H1 (cell line): ENCODE results near the gene NLRC5. TPM values are rescaled to one million over a fixed set of nuclear protein-coding genes. Genes with fewer than 3 reads are reported as not detected.

ENCODE experiments used
- CTCF ChIA-PET: fragments of 300-600 bp; sonication (Branson Sonifier 250); formaldehyde crosslinking; loops from one replicate; lab custom pipeline; 2021; ENCODE audit not compliant: partially characterized antibody; lab: Charles Lee
- POLR2A ChIA-PET: fragments of 300-600 bp; sonication (Branson Sonifier 250); formaldehyde crosslinking; loops from one replicate; lab custom pipeline; 2021; ENCODE audit warnings: inconsistent platforms; ENCODE audit not compliant: partially characterized antibody; lab: Charles Lee
- DNase-seq, 2 experiments: peaks; one replicate each; pipeline versions ENCODE4 v3.0.0 to v3.0.0-alpha.2; 2010 to 2022; ENCODE audit warnings: low spot score in 2 of 2, low read depth in 1 of 2, mixed read lengths in 1 of 2
- FAIRE-seq: peaks from 2 replicates; lab custom pipeline; 2011; peaks lifted over from hg19 to GRCh38; lab: Jason Lieb, UNC
- H2AFZ ChIP-seq: 2 replicates; pipeline ENCODE4 v1.8.1; 2012; ENCODE audit warnings: low read length, inconsistent platforms
- H2AK5ac ChIP-seq: 2 replicates; pipeline ENCODE4 v1.6.1; 2013; ENCODE audit warnings: low read depth, low read length
- H2BK120ac ChIP-seq: replicated peaks from 2 replicates; pipeline ENCODE3; 2013; ENCODE audit warnings: low read depth, low read length, inconsistent platforms
- H2BK12ac ChIP-seq: 2 replicates; pipeline ENCODE4 v1.6.1; 2013; ENCODE audit warnings: low read depth, low read length
- H2BK15ac ChIP-seq: 2 replicates; pipeline ENCODE4 v1.6.1; 2013; ENCODE audit warnings: low read length
- H2BK20ac ChIP-seq: 2 replicates; pipeline ENCODE4 v1.6.1; 2013; ENCODE audit warnings: low read length
- H2BK5ac ChIP-seq: 2 replicates; pipeline ENCODE4 v1.6.1; 2013; ENCODE audit warnings: low read depth, low read length
- H3K14ac ChIP-seq: 2 replicates; pipeline ENCODE4 v1.6.1; 2013; ENCODE audit warnings: inconsistent platforms; ENCODE audit not compliant: insufficient read length
- H3K18ac ChIP-seq: 2 replicates; pipeline ENCODE4 v1.6.1; 2013; ENCODE audit warnings: low read length; ENCODE audit errors: extremely low read depth
- H3K23ac ChIP-seq: 2 replicates; pipeline ENCODE4 v1.6.1; 2013; ENCODE audit warnings: inconsistent platforms; ENCODE audit not compliant: insufficient read length
- H3K23me2 ChIP-seq: 2 replicates; pipeline ENCODE4 v1.6.1; 2013; ENCODE audit warnings: low read depth, low read length
- H3K27ac ChIP-seq: 2 replicates; pipeline ENCODE4 v1.6.1; 2011; ENCODE audit warnings: low read depth, low read length, inconsistent platforms
- H3K27me3 ChIP-seq, 4 experiments: replicated peaks in 1 of 4; 1 replicate in 1 of 4; 2 replicates in 3 of 4; pipeline versions ENCODE4 v1.6.1 to v1.8.1; 2011 to 2013; ENCODE audit warnings: low read length in 3 of 4, mild to moderate bottlenecking in 3 of 4, inconsistent platforms in 2 of 4, mixed read lengths in 2 of 4, moderate library complexity in 1 of 4; ENCODE audit not compliant: control insufficient read depth in 3 of 4, insufficient read depth in 3 of 4; ENCODE audit errors: extremely low read depth in 1 of 4
- H3K36me3 ChIP-seq, 4 experiments: 2 replicates each; pipeline versions ENCODE4 v1.6.1 to v1.8.1; 2011 to 2013; ENCODE audit warnings: mild to moderate bottlenecking in 4 of 4, low read length in 3 of 4, moderate library complexity in 2 of 4, control low read depth in 1 of 4, inconsistent platforms in 1 of 4; ENCODE audit not compliant: insufficient read depth in 4 of 4, control insufficient read depth in 2 of 4
- H3K4ac ChIP-seq: replicated peaks from 2 replicates; pipeline ENCODE3; 2013; ENCODE audit warnings: low read length, low read depth, mixed read lengths, inconsistent platforms; ENCODE audit not compliant: insufficient read length
- H3K4me1 ChIP-seq, 4 experiments: replicated peaks in 1 of 4; 1 replicate in 1 of 4; 2 replicates in 3 of 4; pipeline versions ENCODE4 v1.6.1 to v1.8.1; 2011 to 2013; ENCODE audit warnings: low read length in 3 of 4, inconsistent platforms in 2 of 4, mixed read lengths in 1 of 4; ENCODE audit not compliant: insufficient read depth in 4 of 4, control insufficient read depth in 3 of 4
- H3K4me2 ChIP-seq, 2 experiments: 2 replicates each; pipeline versions ENCODE4 v1.6.1 to v1.8.1; 2011 to 2013; ENCODE audit warnings: low read depth in 2 of 2, low read length in 2 of 2, control low read depth in 1 of 2, inconsistent platforms in 1 of 2, mild to moderate bottlenecking in 1 of 2; ENCODE audit not compliant: insufficient read depth in 1 of 2
- H3K4me3 ChIP-seq, 4 experiments: fragments of 200-600, 300-600 bp in 1 of 4; sonication (generic), shearing (Covaris generic), sonication (Bioruptor Twin) in 1 of 4; 2 replicates each; pipeline versions ENCODE4 v1.5.1 to v1.8.1; 2011 to 2016; ENCODE audit warnings: low read length in 4 of 4, low read depth in 3 of 4, control low read depth in 2 of 4, inconsistent platforms in 2 of 4, mild to moderate bottlenecking in 2 of 4, mixed read lengths in 1 of 4, moderate library complexity in 1 of 4; ENCODE audit not compliant: insufficient read depth in 2 of 4; ENCODE audit errors: extremely low read depth in 1 of 4
- H3K56ac ChIP-seq: replicated peaks from 2 replicates; pipeline ENCODE3; 2013; ENCODE audit warnings: low read depth, mild to moderate bottlenecking, mixed read lengths, low read length, inconsistent platforms; ENCODE audit not compliant: insufficient read length
- H3K79me1 ChIP-seq: 2 replicates; pipeline ENCODE4 v1.6.1; 2013; ENCODE audit warnings: low read depth, low read length, control low read depth
- H3K79me2 ChIP-seq, 2 experiments: 2 replicates each; pipeline versions ENCODE4 v1.6.1 to v1.8.1; 2012 to 2013; ENCODE audit warnings: low read length in 2 of 2, mild to moderate bottlenecking in 2 of 2, inconsistent platforms in 1 of 2; ENCODE audit not compliant: insufficient read depth in 2 of 2, control insufficient read depth in 1 of 2
- H3K9ac ChIP-seq, 4 experiments: replicated peaks in 1 of 4; 1 replicate in 1 of 4; 2 replicates in 3 of 4; pipeline versions ENCODE4 v1.6.1 to v1.8.1; 2011 to 2013; ENCODE audit warnings: low read depth in 3 of 4, low read length in 3 of 4, control low read depth in 2 of 4, mild to moderate bottlenecking in 2 of 4, moderate library complexity in 2 of 4, inconsistent platforms in 1 of 4; ENCODE audit errors: extremely low read depth in 1 of 4
- H3K9me3 ChIP-seq, 2 experiments: 2 replicates each; pipeline versions ENCODE4 v1.6.1 to v1.8.1; 2012 to 2013; ENCODE audit warnings: mild to moderate bottlenecking in 2 of 2, moderate library complexity in 2 of 2, control low read depth in 1 of 2, inconsistent platforms in 1 of 2, low read depth in 1 of 2, low read length in 1 of 2, mixed read lengths in 1 of 2; ENCODE audit not compliant: insufficient read depth in 2 of 2
- H4K20me1 ChIP-seq, 2 experiments: replicated peaks in 1 of 2; 2 replicates each; pipeline versions ENCODE3 to v1.8.1; 2011 to 2013; ENCODE audit warnings: inconsistent platforms in 2 of 2, low read length in 2 of 2, mild to moderate bottlenecking in 1 of 2; ENCODE audit not compliant: insufficient read depth in 2 of 2, control insufficient read depth in 1 of 2
- H4K5ac ChIP-seq: 2 replicates; pipeline ENCODE4 v1.6.1; 2013; ENCODE audit warnings: low read length, low read depth, mixed read lengths, inconsistent platforms; ENCODE audit not compliant: insufficient read length
- H4K8ac ChIP-seq: 2 replicates; pipeline ENCODE4 v1.8.0; 2013; ENCODE audit warnings: mild to moderate bottlenecking, moderate library complexity, low read length, inconsistent platforms; ENCODE audit not compliant: insufficient read depth; ENCODE audit errors: extremely low read depth
- H4K91ac ChIP-seq: replicated peaks from 2 replicates; pipeline ENCODE3; 2013; ENCODE audit warnings: low read length, mixed read lengths, inconsistent platforms; ENCODE audit not compliant: insufficient read length
- HDAC2 ChIP-seq, 2 experiments: fragments of 300-600 bp in 1 of 2; sonication (generic) in 1 of 2; IDR thresholded peaks; 2 replicates each; pipeline ENCODE4 v1.6.1; 2011 to 2012; ENCODE audit warnings: low read depth in 2 of 2, low read length in 2 of 2, mild to moderate bottlenecking in 2 of 2, moderate library complexity in 2 of 2, borderline replicate concordance in 1 of 2, inconsistent platforms in 1 of 2
- POU5F1 ChIP-seq: IDR thresholded peaks from 2 replicates; pipeline ENCODE4 v1.6.1; 2011; ENCODE audit warnings: low read depth, mild to moderate bottlenecking, low read length, moderate library complexity
- WGBS, 2 experiments: shearing (Covaris generic) in 1 of 2; methylation state at CpG; one replicate each; pipeline versions ENCODE4 v1.1.6 to v1.1.7; 2013 to 2015; ENCODE audit warnings: low lambda C conversion rate in 2 of 2, mixed read lengths in 2 of 2, inconsistent platforms in 1 of 2, low coverage in 1 of 2, missing lambda C conversion rate in 1 of 2; ENCODE audit not compliant: insufficient replicate concordance in 2 of 2, insufficient coverage in 1 of 2, insufficient read length in 1 of 2; ENCODE audit errors: extremely low coverage in 1 of 2, missing lambda C conversion rate in 1 of 2; 5-methylcytosine and 5-hydroxymethylcytosine counted together
- polyA plus RNA-seq, 7 experiments: library from polyadenylated mRNA; depleted of rRNA in 3 of 7; stranded (reverse) in 5 of 7; unstranded in 2 of 7; fragments of >200 nt in 5 of 7; fragments of 200-250 nt in 2 of 7; gene quantifications; 1 replicate in 5 of 7; 2 replicates in 1 of 7; 4 replicates in 1 of 7; pipeline versions ENCODE4 v1.2.1 to v1.2.3, GENCODE V29; 2011 to 2013; ENCODE audit warnings: missing spikeins in 2 of 7, mixed read lengths in 2 of 7
- total RNA-seq: library from RNA; stranded (reverse); fragmentation: NEBNext Ultra II Directional; extraction: Animal tissue kit (Norgen Biotek cat#: 25700); gene quantifications from 2 replicates; pipeline ENCODE4 v1.2.1, GENCODE V29; 2021

The NLRC5 gene
- total and polyA plus RNA-seq, 2 of the 8 experiments (the other 6 are each of a cell fraction or from before 2014, with no cell fraction given): 2.2 to 3.2 TPM

DNA sequence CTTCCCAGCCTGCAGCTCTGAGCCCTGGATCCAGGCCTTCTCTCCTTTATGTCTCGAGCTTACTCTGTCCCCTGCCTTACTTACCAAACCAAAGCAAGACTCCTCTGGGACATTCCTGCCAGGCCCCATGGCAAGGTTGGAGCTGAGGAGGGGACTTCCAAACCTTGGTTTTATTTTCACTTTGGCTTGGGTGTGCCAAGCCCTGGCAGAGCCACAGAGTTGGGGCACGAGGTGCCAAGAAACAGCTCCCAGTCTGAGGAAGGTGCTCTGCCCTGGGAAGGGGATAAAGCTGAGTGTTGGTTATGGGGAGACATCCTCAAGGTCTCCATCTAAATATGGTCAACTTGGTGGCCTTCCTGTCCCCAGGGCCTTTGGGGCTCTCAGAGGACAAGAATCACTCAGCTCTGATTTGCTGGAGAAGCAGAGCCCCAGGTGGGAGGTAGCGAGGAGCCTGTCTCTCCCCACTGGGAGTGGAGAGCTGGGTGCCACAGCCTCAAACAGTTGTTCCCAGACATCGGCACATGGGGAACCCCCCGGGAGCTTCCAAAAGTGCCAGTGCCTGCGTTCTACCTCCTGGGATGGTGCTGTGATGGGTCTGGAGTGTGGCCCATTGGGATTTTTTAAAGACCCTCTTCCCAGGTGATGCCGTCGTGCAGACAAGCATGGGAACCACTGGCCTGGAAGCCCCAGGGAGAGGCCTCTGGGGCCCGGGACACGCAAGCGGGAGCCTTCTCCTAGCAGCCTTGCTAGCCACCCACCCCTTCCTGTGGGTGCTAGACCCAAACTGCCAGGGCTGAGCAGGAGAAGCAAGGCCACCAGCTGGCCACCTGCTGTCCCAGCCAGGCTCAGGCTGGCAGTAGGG, 10.3 kb downstream of the NLRC5 start:
- POLR2A ChIA-PET: no interaction called here
- no peak overlapping the region for H2AK5ac ChIP-seq
- TF ChIP-seq HDAC2 (IDR thresholded peaks at IDR 0.05; ENCODE audit: borderline replicate concordance in 1 of 2, low read depth in 2 of 2, low read length in 2 of 2) (no peak), POU5F1 (no peak)
- TF ChIP-seq, all 59 proteins: peak for 0
- H3K4me3 ChIP-seq: no peak overlapping the region
- no peak overlapping the region for H2BK12ac ChIP-seq
- H3K9me3 ChIP-seq: no peaks in the 10 kb centered on the region
- CTCF ChIA-PET: interaction anchor here (0.8 to 1.2 kb wide), 3 partner anchors 11 to 39 kb away, joined by 3 to 4 read pairs (median 3); no protein-coding TSS in a partner anchor
- H3K9ac ChIP-seq: no peak overlapping the region
- no peak overlapping the region for H3K4ac ChIP-seq
- no peak overlapping the region for H3K27ac ChIP-seq
- H3K4me2 ChIP-seq: no peak overlapping the region
- H3K23ac ChIP-seq: no peak overlapping the region
- no peak overlapping the region for H4K5ac ChIP-seq
- no peaks in the 10 kb centered on the region; a peak in 1 of 7 replicates for H3K27me3 ChIP-seq
- H3K4me1 ChIP-seq: peaks cover 0 to 8% (median 3%) of the 10 kb centered on the region in 4 experiments; a peak in 5 of 7 replicates
- WGBS, 2 experiments: 84% methylated on average over 11 of the region's 11 CpGs; no CpG with 5 or more reads in 1 of the 2 experiments
- no peak overlapping the region for H3K18ac ChIP-seq
- DNase-seq: no peak
- no peak overlapping the region for H2AFZ ChIP-seq
- H4K8ac ChIP-seq: peak overlapping the region; percentile 1; the same call in 1 of the 2 replicates
- no peak overlapping the region for H3K14ac ChIP-seq
- H4K91ac ChIP-seq: no peak overlapping the region
- H3K79me1 ChIP-seq: no peaks in the 10 kb centered on the region
- H3K79me2 ChIP-seq: no peaks in the 10 kb centered on the region
- no peaks in the 10 kb centered on the region for H3K36me3 ChIP-seq
- no peaks in the 10 kb centered on the region for H3K23me2 ChIP-seq
- FAIRE-seq: no peak
- H4K20me1 ChIP-seq: no peaks in the 10 kb centered on the region
- H3K56ac ChIP-seq: no peak overlapping the region
- H2BK120ac ChIP-seq: no peak overlapping the region
- H2BK20ac ChIP-seq: no peak overlapping the region
- H2BK5ac ChIP-seq: no peak overlapping the region
- no peak overlapping the region for H2BK15ac ChIP-seq
